PC-3 (cell line): ENCODE measurements around the gene CDHR3. TPM values are rescaled to one million over a fixed set of nuclear protein-coding genes. Genes with fewer than 3 reads are reported as not detected.

Experiments used
- ATAC-seq: fragments of 200-7000 bp; cut with Tn5 transposase; 2 replicates; pipeline ENCODE4 v1.9.1; 2020; ENCODE audit warnings: mild to moderate bottlenecking, moderate library complexity
- BruUV-seq: library from RNA; stranded (reverse); fragments of 400-500 nt; replicated peaks from 2 replicates; lab custom pipeline; 2021; lab: Mats Ljungman, UMichigan
- CTCF ChIA-PET: fragments of 300-600 bp; sonication (Branson Sonifier 250); formaldehyde crosslinking; loops from one replicate; lab custom pipeline; 2022; ENCODE audit warnings: antibody characterized with exemption; lab: Charles Lee
- POLR2A ChIA-PET: fragments of 300-600 bp; sonication (Branson Sonifier 250); formaldehyde crosslinking; loops from one replicate; lab custom pipeline; 2022; ENCODE audit warnings: antibody characterized with exemption; ENCODE audit not compliant: unreplicated experiment; lab: Charles Lee
- DNase-seq: peaks from one replicate; pipeline ENCODE4 v3.0.0-alpha.2; 2015
- H2AFZ ChIP-seq: fragments of 300-600 bp; sonication (generic); 2 replicates; pipeline ENCODE4 v1.6.0; 2016; ENCODE audit warnings: antibody characterized with exemption, low read length
- H3F3A ChIP-seq: fragments of 300-600 bp; sonication (generic); one replicate; pipeline ENCODE4 v1.6.0; 2017; ENCODE audit warnings: antibody characterized with exemption, low read length, control low read depth, mild to moderate bottlenecking; ENCODE audit not compliant: unreplicated experiment
- H3K27ac ChIP-seq: fragments of 300-600 bp; sonication (generic); 2 replicates; pipeline ENCODE4 v1.5.1; 2016; ENCODE audit warnings: mild to moderate bottlenecking, low read length
- H3K27me3 ChIP-seq: fragments of 300-600 bp; sonication (generic); 2 replicates; pipeline ENCODE4 v1.6.1; 2016; ENCODE audit warnings: low read length, mixed read lengths
- H3K36me3 ChIP-seq: fragments of 300-600 bp; sonication (generic); 2 replicates; pipeline ENCODE4 v1.6.1; 2016; ENCODE audit warnings: low read depth, mixed run types, low read length, mixed read lengths
- H3K4me1 ChIP-seq: fragments of 300-600 bp; sonication (generic); 2 replicates; pipeline ENCODE4 v1.5.1; 2016; ENCODE audit warnings: low read length; ENCODE audit not compliant: insufficient read depth
- H3K4me2 ChIP-seq: fragments of 300-600 bp; sonication (generic); 2 replicates; pipeline ENCODE4 v1.6.0; 2016; ENCODE audit warnings: low read length
- H3K4me3 ChIP-seq: fragments of 300-600 bp; sonication (generic); 2 replicates; pipeline ENCODE4 v1.5.1; 2016; ENCODE audit warnings: mild to moderate bottlenecking, low read length, mixed read lengths
- H3K79me2 ChIP-seq: fragments of 300-600 bp; sonication (generic); 2 replicates; pipeline ENCODE4 v1.6.1; 2017; ENCODE audit warnings: low read length, mixed read lengths
- H3K9ac ChIP-seq: fragments of 300-600 bp; sonication (generic); 2 replicates; pipeline ENCODE4 v1.6.0; 2016; ENCODE audit warnings: mild to moderate bottlenecking, low read length
- H3K9me2 ChIP-seq: fragments of 300-600 bp; sonication (generic); replicated peaks from 2 replicates; pipeline ENCODE4 v1.6.1; 2016; ENCODE audit warnings: mixed run types, low read length, mixed read lengths
- H3K9me3 ChIP-seq: fragments of 300-600 bp; sonication (generic); 2 replicates; pipeline ENCODE4 v1.6.1; 2016; ENCODE audit warnings: low read length, mixed read lengths
- H4K20me1 ChIP-seq: fragments of 300-600 bp; sonication (generic); 2 replicates; pipeline ENCODE4 v1.6.1; 2016; ENCODE audit warnings: low read length, mixed read lengths
- EZH2 ChIP-seq: fragments of 300-600 bp; sonication (generic); IDR thresholded peaks from one replicate; pipeline ENCODE4 v1.6.1; 2017; ENCODE audit warnings: antibody characterized with exemption, mild to moderate bottlenecking, low read length; ENCODE audit not compliant: unreplicated experiment
- EZH2phosphoT487 ChIP-seq: fragments of 300-600 bp; sonication (generic); IDR thresholded peaks from 2 replicates; pipeline ENCODE4 v1.6.1; 2018; ENCODE audit warnings: mild to moderate bottlenecking, antibody characterized with exemption, low read length, borderline replicate concordance
- intact Hi-C: fragments of 100-400 bp; cut with micrococcal nuclease; formaldehyde crosslinking; loops from 2 replicates; pipeline ENCODE4 v1.9.0; 2023
- total RNA-seq: library from RNA; depleted of rRNA; stranded (reverse); fragments of >200 nt; gene quantifications from 2 replicates; pipeline ENCODE4 v1.2.3, GENCODE V29; 2014
- TF ChIP-seq, protein P1 (sequence below): fragments of 300-600 bp; sonication (generic); conservative IDR thresholded peaks from 2 replicates; pipeline ENCODE4 v1.5.1; 2017; ENCODE audit warnings: antibody characterized with exemption, low read depth, mild to moderate bottlenecking, low read length

CDHR3 gene
- total RNA-seq, 1 experiment from 2014 or later: 9.8 TPM

DNA sequence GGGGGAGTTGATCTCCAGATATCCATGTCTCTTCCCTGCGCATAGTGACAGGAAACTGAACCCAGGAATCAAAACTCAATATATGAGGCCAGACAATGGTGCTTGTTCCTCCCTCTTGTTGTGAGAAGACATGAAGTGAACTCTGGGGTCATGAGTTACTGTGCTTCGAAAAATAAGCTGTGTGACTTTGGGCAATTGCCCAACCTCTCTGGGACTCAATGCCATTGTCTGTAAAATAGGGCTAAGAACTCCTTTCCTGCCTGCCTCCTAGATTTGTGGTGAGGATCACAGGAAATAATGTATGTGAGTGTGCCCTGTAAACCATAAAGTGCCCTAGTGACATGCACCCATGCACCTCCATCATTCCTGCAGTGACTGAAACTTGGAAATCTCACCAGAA lies 100.6 kb downstream of the CDHR3 start:
- ChIA-PET POLR2A (no interaction called here), CTCF (no interaction called here)
- no peak for ATAC-seq
- H3K4me1 ChIP-seq: peaks cover 57% of the 10 kb centered on the region
- no peak overlapping the region for H3K27ac ChIP-seq
- TF ChIP-seq EZH2phosphoT487: no peak
- TF ChIP-seq, protein P1, sequence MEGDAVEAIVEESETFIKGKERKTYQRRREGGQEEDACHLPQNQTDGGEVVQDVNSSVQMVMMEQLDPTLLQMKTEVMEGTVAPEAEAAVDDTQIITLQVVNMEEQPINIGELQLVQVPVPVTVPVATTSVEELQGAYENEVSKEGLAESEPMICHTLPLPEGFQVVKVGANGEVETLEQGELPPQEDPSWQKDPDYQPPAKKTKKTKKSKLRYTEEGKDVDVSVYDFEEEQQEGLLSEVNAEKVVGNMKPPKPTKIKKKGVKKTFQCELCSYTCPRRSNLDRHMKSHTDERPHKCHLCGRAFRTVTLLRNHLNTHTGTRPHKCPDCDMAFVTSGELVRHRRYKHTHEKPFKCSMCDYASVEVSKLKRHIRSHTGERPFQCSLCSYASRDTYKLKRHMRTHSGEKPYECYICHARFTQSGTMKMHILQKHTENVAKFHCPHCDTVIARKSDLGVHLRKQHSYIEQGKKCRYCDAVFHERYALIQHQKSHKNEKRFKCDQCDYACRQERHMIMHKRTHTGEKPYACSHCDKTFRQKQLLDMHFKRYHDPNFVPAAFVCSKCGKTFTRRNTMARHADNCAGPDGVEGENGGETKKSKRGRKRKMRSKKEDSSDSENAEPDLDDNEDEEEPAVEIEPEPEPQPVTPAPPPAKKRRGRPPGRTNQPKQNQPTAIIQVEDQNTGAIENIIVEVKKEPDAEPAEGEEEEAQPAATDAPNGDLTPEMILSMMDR: no peak
- no peak for TF ChIP-seq EZH2
- DNase-seq: no peak
- intact Hi-C loops: loop anchor here (2.0 kb wide), 2 partner anchors 47 to 89 kb away; no protein-coding TSS in a partner anchor
- no peak overlapping the region for H3K4me2 ChIP-seq
- H3F3A ChIP-seq: peaks cover 6% of the 10 kb centered on the region
- H3K27me3 ChIP-seq: no peaks in the 10 kb centered on the region
- no peaks in the 10 kb centered on the region for H3K79me2 ChIP-seq
- no peak overlapping the region for H3K9ac ChIP-seq
- H3K4me3 ChIP-seq: no peak overlapping the region
- no peaks in the 10 kb centered on the region for H3K9me3 ChIP-seq
- H3K9me2 ChIP-seq: no peaks in the 10 kb centered on the region
- H3K36me3 ChIP-seq: no peaks in the 10 kb centered on the region
- no TSS peak for BruUV-seq
- no peaks in the 10 kb centered on the region for H4K20me1 ChIP-seq
- H2AFZ ChIP-seq: no peak overlapping the region

DNA sequence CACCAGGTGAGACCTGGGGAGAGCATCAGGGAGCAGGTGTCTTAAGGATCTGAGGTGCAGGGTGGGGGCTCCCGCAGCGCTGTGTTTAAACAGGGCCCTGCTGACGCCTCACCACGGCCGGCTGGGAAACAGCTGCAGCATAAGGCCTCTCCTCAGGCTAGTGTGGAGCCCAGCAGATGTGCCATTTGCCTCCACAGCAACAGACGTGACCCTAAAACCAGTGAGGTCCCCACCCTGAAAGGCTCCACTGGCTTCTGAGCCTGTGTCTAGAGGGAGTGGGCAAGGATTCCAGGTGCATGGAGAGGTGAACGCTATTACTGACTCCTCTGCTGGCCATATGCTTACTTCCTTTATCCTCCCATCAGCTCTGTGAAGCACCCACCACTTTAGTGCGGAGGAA lies 101.3 kb downstream of the CDHR3 start:
- POLR2A ChIA-PET: interaction anchor here (2.5 kb wide), 1 partner anchor 48 kb away, joined by 25 read pairs; the partner anchor contains the start of gene SYPL1

More for the DNA sequence above, 101.3 kb downstream of the CDHR3 start:
- ATAC-seq: no peak
- Histone ChIP-seq H3K9me2 (no peaks in the 10 kb centered on the region), H3K4me1 (peaks cover 57% of the 10 kb centered on the region), H3K27me3 (no peaks in the 10 kb centered on the region), H4K20me1 (no peaks in the 10 kb centered on the region), H3F3A (peaks cover 6% of the 10 kb centered on the region), H3K27ac (peak overlapping the region; percentile 94), H2AFZ (peak overlapping the region; percentile 72), H3K4me2 (peak overlapping the region; percentile 97; the same call in 1 of the 2 replicates), H3K36me3 (no peaks in the 10 kb centered on the region), H3K4me3 (no peak overlapping the region), H3K79me2 (no peaks in the 10 kb centered on the region), H3K9me3 (no peaks in the 10 kb centered on the region), H3K9ac (peak overlapping the region; percentile 82)
- BruUV-seq: no TSS peak
- DNase-seq: no peak
- CTCF ChIA-PET: interaction anchor here (0.9 to 1.6 kb wide), 3 partner anchors 30 to 90 kb away, joined by 3 to 6 read pairs (median 3); no protein-coding TSS in a partner anchor
- intact Hi-C loops: loop anchor here (2.0 kb wide), 2 partner anchors 46 to 88 kb away; no protein-coding TSS in a partner anchor
- TF ChIP-seq EZH2 (no peak), EZH2phosphoT487 (no peak)
- TF ChIP-seq, protein P1: no peak
